NCI-H82 treated with DMSO at 0.1 percent for 48 hours (cell line): ENCODE measurements around the gene IGHMBP2.

Experiments
- DNase-seq: peaks from one replicate; lab custom pipeline; 2025; ENCODE audit not compliant: unreplicated experiment; lab: John Stamatoyannopoulos, UW

The IGHMBP2 gene

GRCh38 chr11:68925611-68926010 is 21.9 kb downstream of the IGHMBP2 start:
- DNase-seq: no peak

- no peak for DNase-seq
Observed at GRCh38 chr11:68927280-68928135, 23.8 kb downstream of the IGHMBP2 start.

GRCh38 chr11:68928136-68928880 is 24.6 kb downstream of the IGHMBP2 start:
- DNase-seq: no peak

- no peak for DNase-seq
Observed at GRCh38 chr11:68929135-68929534, 25.4 kb downstream of the IGHMBP2 start.

GRCh38 chr11:68929706-68930570 is 26.2 kb downstream of the IGHMBP2 start:
- no peak for DNase-seq

- DNase-seq: no peak
Observed at GRCh38 chr11:68930991-68931855, 27.5 kb downstream of the IGHMBP2 start.

- no peak for DNase-seq
Observed at GRCh38 chr11:68931911-68932310, 28.2 kb downstream of the IGHMBP2 start.

GRCh38 chr11:68932358-68932757 is 28.7 kb downstream of the IGHMBP2 start:
- no peak for DNase-seq

- DNase-seq: no peak
Observed at GRCh38 chr11:68932933-68933577, 29.4 kb downstream of the IGHMBP2 start.

GRCh38 chr11:68933605-68934320 is 30.1 kb downstream of the IGHMBP2 start:
- no peak for DNase-seq

- no peak for DNase-seq
Observed at GRCh38 chr11:68934321-68934645, 30.6 kb downstream of the IGHMBP2 start.

GRCh38 chr11:68934666-68935065 is 31.0 kb downstream of the IGHMBP2 start:
- no peak for DNase-seq

GRCh38 chr11:68935066-68935465 is 31.4 kb downstream of the IGHMBP2 start:
- no peak for DNase-seq

- no peak for DNase-seq
Observed at GRCh38 chr11:68935516-68936357, 32.0 kb downstream of the IGHMBP2 start.

- DNase-seq: no peak
Observed at GRCh38 chr11:68936358-68936636, 32.6 kb downstream of the IGHMBP2 start.

- no peak for DNase-seq
Observed at GRCh38 chr11:68936676-68937620, 33.3 kb downstream of the IGHMBP2 start.

- no peak for DNase-seq
Observed at GRCh38 chr11:68938088-68938487, 34.4 kb downstream of the IGHMBP2 start.
